KMS-11 (cell line): ENCODE measurements around the gene COMMD9.

Experiments
- H2AFZ ChIP-seq: fragments of 200-600 bp; sonication (generic); 2 replicates; pipeline ENCODE4 v1.6.1; 2016; ENCODE audit warnings: antibody characterized with exemption, mixed run types, low read depth
- H3K27ac ChIP-seq: fragments of 200-600 bp; sonication (generic); 2 replicates; pipeline ENCODE4 v1.6.1; 2016; ENCODE audit warnings: mild to moderate bottlenecking, mixed run types
- H3K27me3 ChIP-seq: fragments of 200-600 bp; sonication (generic); 2 replicates; pipeline ENCODE4 v1.6.1; 2017; ENCODE audit warnings: mild to moderate bottlenecking, low read depth, mixed run types, moderate library complexity; ENCODE audit not compliant: insufficient read depth
- H3K36me3 ChIP-seq: fragments of 200-600 bp; sonication (generic); 2 replicates; pipeline ENCODE4 v1.6.1; 2017; ENCODE audit warnings: mild to moderate bottlenecking, mixed run types; ENCODE audit not compliant: insufficient read depth
- H3K4me1 ChIP-seq: fragments of 200-600 bp; sonication (generic); 2 replicates; pipeline ENCODE4 v1.6.1; 2016; ENCODE audit warnings: mild to moderate bottlenecking, low read depth, mixed run types; ENCODE audit not compliant: poor library complexity, severe bottlenecking
- H3K4me2 ChIP-seq: fragments of 200-600 bp; sonication (generic); 2 replicates; pipeline ENCODE4 v1.7.0; 2016; ENCODE audit warnings: mild to moderate bottlenecking, mixed run types
- H3K4me3 ChIP-seq: fragments of 200-600 bp; sonication (generic); IDR thresholded peaks from 2 replicates; pipeline ENCODE4 v1.6.1; 2017; ENCODE audit warnings: low read depth, low read length, mixed read lengths; ENCODE audit not compliant: insufficient read depth
- H3K79me2 ChIP-seq: fragments of 200-600 bp; sonication (generic); 2 replicates; pipeline ENCODE4 v1.6.1; 2016; ENCODE audit warnings: low read depth, mixed run types; ENCODE audit not compliant: insufficient read depth
- H3K9ac ChIP-seq: fragments of 200-600 bp; sonication (generic); 2 replicates; pipeline ENCODE4 v1.6.1; 2016; ENCODE audit warnings: mild to moderate bottlenecking, mixed run types
- H4K20me1 ChIP-seq: fragments of 200-600 bp; sonication (generic); 2 replicates; pipeline ENCODE4 v1.6.1; 2016; ENCODE audit warnings: mild to moderate bottlenecking, mixed run types; ENCODE audit not compliant: insufficient read depth
- TF ChIP-seq, protein P1 (sequence below): fragments of 200-600 bp; sonication (generic); conservative IDR thresholded peaks from 2 replicates; pipeline ENCODE4 v1.6.1; 2017; ENCODE audit warnings: low read depth, mild to moderate bottlenecking, antibody characterized with exemption, low read length, moderate library complexity, mixed read lengths

The COMMD9 gene

DNA sequence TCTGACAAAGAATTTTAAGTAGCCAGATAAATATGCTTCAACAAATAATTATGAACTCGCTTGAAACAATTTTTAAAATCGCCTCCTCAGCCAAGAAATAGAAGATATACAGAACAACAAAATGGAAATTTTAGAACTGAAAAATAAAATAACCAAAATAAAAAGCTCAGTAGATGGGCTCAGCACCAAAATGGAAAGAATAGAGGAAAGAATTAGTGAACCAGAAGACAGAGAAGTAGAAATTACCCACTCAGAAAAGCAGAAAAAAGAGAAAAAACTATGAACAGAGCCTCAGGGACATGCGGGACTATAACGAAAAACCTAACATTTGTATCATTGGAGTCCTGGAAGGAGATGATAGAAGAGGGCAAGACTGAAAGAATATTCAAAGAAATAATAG, 7.4 kb downstream of the COMMD9 start:
- no peaks in the 10 kb centered on the region for H3K79me2 ChIP-seq
- H3K4me1 ChIP-seq = peaks cover 3% of the 10 kb centered on the region
- no peak overlapping the region for H3K4me2 ChIP-seq
- TF ChIP-seq, protein P1, sequence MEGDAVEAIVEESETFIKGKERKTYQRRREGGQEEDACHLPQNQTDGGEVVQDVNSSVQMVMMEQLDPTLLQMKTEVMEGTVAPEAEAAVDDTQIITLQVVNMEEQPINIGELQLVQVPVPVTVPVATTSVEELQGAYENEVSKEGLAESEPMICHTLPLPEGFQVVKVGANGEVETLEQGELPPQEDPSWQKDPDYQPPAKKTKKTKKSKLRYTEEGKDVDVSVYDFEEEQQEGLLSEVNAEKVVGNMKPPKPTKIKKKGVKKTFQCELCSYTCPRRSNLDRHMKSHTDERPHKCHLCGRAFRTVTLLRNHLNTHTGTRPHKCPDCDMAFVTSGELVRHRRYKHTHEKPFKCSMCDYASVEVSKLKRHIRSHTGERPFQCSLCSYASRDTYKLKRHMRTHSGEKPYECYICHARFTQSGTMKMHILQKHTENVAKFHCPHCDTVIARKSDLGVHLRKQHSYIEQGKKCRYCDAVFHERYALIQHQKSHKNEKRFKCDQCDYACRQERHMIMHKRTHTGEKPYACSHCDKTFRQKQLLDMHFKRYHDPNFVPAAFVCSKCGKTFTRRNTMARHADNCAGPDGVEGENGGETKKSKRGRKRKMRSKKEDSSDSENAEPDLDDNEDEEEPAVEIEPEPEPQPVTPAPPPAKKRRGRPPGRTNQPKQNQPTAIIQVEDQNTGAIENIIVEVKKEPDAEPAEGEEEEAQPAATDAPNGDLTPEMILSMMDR = no peak
- no peak overlapping the region for H3K9ac ChIP-seq
- H3K36me3 ChIP-seq = no peaks in the 10 kb centered on the region
- no peak overlapping the region for H3K4me3 ChIP-seq
- no peak overlapping the region for H3K27ac ChIP-seq
- H4K20me1 ChIP-seq = no peaks in the 10 kb centered on the region
- no peak overlapping the region for H2AFZ ChIP-seq
- H3K27me3 ChIP-seq = no peaks in the 10 kb centered on the region

DNA sequence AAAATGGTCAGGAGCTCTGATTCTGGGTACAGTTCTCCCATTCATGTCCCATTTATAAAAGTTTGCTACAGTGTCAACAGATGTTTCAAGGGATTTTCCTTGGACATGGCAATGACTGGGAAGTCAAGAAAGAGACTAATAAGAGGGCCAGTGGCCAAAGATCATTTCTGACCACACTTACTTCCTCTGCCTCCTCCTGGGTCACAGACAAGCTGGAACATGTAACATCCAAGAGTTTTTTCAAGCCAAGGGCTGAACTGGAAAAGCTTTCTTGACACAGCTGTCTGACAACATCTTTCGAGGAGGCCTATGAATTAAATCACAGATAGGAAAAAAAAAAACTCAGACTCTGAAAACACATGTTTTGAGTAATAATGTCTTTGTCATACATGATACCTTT, 8.7 kb downstream of the COMMD9 start:
- Histone ChIP-seq H3K4me3 (no peak overlapping the region), H3K4me2 (no peak overlapping the region), H3K4me1 (peaks cover 3% of the 10 kb centered on the region), H4K20me1 (no peaks in the 10 kb centered on the region), H3K27me3 (no peaks in the 10 kb centered on the region), H3K9ac (no peak overlapping the region), H2AFZ (no peak overlapping the region), H3K36me3 (no peaks in the 10 kb centered on the region), H3K79me2 (no peaks in the 10 kb centered on the region), H3K27ac (no peak overlapping the region)
- TF ChIP-seq, protein P1 = no peak

DNA sequence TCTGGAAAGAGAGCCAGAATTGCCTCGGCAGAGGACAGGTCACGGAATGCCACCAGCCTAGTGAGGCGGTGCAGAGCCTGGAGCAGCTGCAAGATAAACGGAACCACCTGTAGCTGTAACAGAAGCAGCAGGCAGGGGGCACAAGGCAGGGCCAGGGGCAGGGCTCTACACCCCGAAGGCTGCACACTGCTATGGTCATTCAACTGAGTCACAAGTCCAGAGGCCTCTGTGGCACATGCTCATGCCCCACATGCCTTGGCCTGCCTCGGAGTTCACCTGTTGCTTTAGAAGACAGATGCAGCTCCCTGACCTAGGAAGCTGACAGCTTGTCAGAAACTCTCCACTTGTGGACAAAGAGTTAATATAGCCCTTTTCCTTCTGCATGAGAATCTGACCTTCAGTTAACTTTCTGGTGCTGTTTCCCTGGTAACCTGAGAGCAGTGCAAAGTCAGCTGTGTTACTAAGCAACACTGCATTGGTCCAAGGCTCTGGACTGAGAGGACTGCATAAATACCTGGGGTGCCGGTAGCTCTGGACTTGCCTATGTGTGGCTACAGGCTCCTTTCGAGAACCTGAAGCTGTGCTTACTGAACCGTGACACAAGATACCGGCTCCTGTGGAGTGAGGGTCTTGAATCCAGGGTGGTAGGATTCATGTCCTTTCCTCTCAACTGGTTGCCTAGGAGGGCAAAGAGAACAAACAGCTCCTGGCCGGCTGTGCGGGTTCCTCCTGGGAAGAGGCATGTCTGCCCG, 10.5 kb downstream of the COMMD9 start:
- H2AFZ ChIP-seq = no peak overlapping the region
- H3K9ac ChIP-seq = no peak overlapping the region
- peaks cover 3% of the 10 kb centered on the region for H3K4me1 ChIP-seq
- no peak overlapping the region for H3K27ac ChIP-seq
- H3K27me3 ChIP-seq = no peaks in the 10 kb centered on the region
- no peaks in the 10 kb centered on the region for H3K36me3 ChIP-seq
- H4K20me1 ChIP-seq = no peaks in the 10 kb centered on the region
- no peaks in the 10 kb centered on the region for H3K79me2 ChIP-seq
- no peak overlapping the region for H3K4me3 ChIP-seq
- H3K4me2 ChIP-seq = no peak overlapping the region
- TF ChIP-seq, protein P1 = no peak

DNA sequence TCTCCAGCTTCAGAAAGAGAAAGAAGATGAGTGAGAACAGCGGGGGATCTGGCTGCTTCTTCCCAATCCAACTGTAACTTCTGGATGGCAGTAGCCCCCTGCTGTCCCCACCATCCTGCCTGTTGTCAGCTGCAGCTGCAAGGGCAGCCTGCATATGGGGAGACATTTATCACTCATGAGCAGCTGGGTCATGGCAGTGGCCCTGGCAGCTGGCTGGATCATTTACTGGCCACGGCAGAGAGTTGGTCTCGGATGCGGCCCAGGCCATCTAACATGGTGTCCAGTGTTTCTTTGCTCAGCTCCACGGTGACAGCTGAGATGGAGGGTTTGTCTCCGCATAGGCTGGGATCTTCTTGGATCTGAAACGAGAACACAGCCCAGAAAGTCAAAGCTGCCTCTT, 14.8 kb downstream of the COMMD9 start:
- Histone ChIP-seq H4K20me1 (no peaks in the 10 kb centered on the region), H3K9ac (no peak overlapping the region), H3K79me2 (no peaks in the 10 kb centered on the region), H3K27me3 (no peaks in the 10 kb centered on the region), H2AFZ (no peak overlapping the region), H3K4me3 (no peak overlapping the region), H3K27ac (no peak overlapping the region), H3K36me3 (no peaks in the 10 kb centered on the region), H3K4me2 (no peak overlapping the region), H3K4me1 (peaks cover 3% of the 10 kb centered on the region)
- TF ChIP-seq, protein P1 = no peak
